HG03342 (cell line): Measurements from ENCODE around the gene TTLL9.

Source experiments
- ATAC-seq: cut with Tn5 transposase; IDR thresholded peaks from one replicate; pipeline ENCODE4 v1.9.1; 2021; ENCODE audit warnings: mild to moderate bottlenecking, moderate library complexity; ENCODE audit not compliant: unreplicated experiment

The TTLL9 gene

DNA sequence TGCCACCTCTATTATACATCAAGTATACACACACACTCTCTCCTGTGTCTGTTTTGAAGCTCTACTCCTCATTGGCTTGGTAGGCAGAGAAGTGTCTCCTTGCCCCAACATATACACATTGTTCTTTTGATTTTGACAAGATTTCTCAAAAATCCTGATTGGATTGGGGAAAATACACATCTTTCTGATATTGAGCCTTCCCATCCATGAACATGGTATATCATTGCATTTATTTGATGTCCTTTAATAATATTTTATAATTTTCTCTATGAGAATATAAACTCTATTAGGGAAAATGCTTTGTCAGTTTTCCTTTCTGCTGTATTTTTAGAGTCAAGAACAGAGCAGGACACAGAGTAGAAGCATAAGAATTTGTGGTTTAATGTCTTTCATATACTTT lies 7.2 kb downstream of the TTLL9 start:
- ATAC-seq = no peak

DNA sequence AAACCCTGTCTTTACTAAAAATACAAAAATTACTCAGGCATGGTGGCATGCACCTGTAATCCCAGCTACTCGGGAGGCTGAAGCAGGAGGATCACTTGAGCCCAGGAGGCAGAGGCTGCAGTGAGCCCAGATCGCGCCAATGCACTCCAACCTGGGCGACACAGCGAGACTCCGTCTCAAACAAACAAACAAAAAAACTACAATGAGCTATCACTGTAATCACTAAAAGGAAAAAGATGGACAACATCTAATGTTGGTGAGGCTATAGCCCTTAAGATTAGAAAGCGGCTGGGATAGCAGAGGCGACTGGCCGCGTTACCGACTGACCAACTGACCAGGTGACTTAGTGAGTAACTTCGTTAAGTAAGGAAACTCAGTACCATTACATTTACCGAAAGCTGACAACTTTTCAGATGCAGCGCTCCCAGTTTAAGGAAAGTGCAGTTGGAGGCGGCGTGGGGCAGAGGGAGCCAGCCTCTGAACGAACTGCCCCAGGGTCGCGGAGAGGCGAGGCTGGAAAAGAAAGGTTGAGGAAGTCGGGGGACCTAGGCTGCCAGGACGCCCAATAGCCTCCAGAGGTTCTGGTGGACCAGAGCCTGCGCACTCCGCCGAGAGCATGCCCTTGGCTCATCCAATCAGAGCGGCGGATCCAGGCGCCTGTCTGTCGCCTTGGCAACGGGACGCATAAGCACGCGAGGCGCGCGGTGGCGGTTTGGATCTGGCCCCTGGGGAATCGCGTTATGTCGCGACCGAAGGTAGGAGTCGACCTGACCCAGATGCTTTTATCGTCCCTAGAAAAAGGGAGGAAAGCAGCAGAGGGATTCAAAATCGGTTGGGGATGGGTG lies 8.9 kb downstream of the TTLL9 start:
- peak; percentile 89 for ATAC-seq

DNA sequence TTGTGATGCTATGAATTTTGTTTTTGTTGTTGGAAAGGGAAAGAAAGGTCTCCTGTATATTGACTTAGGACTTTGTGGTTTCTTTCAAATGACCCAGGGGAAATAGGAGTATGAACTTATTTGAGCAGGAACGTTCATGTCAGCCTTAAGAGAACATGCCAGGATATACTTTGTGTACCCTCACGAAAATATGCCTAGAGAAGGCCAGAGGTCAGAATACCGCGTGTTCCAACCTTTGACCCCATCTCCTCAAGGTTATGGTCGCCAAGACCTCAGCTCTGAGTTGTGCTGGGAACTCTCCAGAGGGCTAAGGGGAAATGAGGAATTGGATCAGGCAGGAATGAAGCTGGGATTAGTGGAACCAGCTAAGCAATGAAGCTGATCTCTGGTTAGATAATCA lies 11.5 kb downstream of the TTLL9 start:
- ATAC-seq = no peak

DNA sequence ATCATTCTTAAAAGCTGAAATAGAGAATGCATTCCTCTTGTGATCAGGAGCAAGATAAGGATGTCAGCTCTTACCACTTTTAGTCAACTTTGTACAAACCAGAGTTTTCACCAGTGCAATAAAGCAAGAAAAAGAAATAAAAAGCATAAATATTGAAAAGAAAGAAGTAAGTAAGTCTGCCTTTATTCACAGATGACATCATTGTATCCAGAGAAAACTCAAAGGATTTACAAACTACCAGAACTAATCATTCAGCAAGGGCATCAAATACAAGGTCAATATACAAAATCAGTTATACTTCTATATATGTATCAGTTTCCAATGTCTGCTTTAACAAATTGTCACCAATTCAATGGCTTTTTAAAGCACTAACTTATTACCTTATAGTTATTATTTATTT lies 13.4 kb downstream of the TTLL9 start:
- ATAC-seq = no peak

DNA sequence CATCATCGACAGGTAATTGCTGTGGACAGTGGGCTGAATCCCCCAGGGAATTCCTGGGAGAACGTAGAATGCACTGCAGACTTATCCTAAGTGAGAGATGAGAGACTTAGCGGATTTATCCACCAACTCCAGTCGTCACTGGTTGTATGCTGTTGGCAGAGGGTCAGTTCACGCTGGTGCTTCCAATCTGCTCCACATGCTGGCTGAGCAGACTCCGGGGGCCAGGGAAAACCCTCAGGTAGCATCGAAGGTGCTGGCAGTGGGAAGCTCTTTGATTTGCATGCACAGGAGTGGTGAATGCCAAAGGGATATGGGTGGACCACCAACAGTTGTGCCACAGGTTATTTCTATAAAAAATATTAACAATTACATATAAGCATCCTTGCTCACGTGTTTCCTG lies 20.2 kb downstream of the TTLL9 start:
- no peak for ATAC-seq

DNA sequence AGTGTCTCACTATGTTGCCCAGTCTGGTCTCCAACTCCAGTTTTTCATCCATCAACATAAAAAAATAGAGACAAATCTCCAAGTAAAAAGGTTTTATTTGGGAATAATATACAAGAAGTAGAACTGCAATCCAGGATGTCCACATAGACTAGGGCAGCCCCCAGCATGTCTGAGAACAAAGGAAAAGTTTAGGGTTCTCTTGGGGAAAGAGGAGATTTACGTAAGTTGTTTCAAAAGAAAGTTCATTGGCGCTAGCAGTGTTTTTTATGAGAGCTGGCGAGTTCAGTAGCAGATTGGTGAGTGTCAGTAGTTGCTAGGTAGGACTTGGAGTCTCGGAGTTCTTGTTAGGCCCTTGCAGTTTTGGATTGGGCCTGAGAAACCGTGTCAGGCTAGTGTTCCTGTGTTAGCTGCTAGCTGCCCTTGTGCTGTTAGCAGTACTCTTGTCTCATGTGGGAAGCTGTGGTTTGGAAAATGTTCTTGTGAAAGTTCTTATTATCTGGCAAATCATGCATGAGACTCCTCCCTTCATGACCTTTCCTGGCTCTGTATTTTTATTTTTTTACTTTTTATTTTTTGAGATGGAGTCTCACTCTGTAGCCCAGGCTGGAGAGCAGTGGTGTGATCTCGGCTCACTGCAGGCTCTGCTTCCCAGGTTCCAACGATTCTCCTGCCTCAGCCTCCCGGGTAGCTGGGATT lies 24.7 kb downstream of the TTLL9 start:
- peak; percentile 99 for ATAC-seq

DNA sequence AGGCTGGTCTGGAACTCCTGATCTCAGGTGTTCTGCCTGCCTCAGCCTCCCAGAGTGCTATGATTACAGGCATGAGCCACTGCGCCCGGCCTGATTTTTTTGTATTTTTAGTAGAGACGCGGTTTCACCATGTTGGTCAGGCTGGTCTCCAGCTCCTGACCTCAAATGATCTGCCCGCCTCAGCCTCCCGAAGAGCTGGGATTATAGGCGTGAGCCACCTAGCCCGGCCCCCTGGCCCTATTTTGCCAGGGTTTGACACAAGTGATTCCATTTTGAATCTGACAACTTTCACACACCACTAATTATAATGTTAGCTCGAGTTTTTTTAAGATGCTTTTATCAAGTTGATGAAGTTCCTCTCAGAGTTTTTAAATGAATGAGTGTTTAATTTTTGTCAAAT lies 25.6 kb downstream of the TTLL9 start:
- no peak for ATAC-seq

DNA sequence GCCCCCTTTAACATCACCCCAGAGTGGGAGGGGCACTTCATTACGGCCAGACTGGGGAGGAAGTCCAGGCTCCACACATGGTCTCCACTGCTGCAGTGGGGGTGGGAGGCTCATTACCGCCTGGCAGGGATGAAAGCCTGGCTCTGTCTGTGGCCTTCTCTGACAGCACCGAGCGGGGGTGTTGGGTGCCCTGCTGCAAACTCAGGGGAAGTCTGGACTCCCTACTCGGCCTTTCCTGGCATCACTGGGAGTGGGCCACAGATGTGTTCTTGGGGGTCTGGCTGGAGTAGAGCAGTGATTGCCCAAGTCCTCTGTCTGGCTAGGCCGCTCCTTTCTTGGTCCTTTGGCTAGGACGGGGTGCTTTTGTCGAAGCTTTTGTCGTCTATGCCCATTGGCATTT lies 27.1 kb downstream of the TTLL9 start:
- no peak for ATAC-seq

DNA sequence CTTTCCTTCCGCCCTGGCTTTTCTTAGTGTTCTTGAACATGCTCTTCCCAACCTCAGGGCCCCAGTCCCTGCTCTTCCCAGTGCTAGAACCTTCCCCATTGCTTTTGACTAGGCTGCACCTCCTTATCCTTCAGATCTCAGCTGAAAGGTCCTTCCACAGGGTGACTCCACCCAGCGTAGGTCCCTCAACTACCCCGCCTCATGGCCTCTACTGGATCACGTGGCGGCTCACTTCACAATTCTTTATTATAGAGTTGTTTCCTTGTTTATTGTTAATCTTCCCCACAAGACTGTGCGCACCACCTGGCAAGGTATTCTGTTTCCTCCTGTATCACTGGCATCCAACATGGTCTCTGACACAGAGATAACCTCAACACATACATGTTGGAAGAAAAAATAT lies 31.2 kb downstream of the TTLL9 start:
- no peak for ATAC-seq

DNA sequence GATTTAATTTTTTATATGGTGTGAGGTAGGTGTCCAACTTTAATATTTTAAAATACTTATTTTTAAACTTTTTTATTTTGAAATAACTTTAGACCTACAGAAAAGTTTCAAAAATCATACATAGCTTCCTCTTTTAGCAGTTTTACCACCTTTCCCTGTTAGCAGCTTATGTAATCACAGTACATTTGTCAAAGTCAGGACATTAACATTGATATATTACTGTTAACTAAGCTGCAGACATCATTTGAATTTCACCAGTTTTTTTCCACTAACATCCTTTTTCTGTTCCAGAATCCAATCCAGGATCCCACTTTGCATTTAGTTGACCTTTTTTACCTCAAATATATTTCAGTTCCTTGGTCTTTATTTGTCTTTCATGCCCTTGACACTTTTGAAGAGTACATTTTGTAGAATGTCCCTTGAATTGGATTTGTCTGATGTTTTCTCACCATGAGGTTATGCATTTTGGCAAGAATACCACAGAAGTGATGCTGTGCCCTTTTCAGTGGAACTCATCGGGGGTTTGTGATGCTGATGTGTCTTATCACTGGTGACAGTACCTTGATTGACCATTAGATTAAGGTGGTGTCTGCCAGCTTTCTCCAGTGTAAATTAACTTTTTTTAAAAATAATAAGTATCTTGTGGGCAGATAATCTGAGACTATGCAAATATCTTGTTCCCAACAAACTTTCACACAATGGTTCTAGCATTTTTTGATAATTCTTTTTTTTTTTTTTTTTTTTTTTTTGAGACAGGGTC lies 33.4 kb downstream of the TTLL9 start:
- no peak for ATAC-seq

DNA sequence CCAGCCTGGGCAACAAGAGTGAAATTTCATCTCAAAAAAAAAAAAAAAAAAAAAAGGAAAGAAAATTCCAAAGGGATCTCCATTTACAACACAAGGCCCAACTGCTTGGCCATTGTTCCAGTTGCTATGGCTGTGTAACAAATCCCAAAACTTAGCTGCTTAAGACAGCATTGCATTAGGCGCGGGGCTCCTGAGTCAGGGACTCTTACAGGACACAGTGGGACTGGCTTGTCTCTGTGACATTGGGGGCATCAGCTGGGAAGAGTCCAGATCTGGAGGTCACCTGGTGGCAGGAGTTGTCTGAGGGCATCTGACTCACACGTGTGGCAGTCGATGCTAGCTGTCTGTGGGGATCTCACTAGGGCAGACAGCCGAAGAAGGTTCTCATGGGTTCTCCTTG lies 35.6 kb downstream of the TTLL9 start:
- ATAC-seq = no peak

DNA sequence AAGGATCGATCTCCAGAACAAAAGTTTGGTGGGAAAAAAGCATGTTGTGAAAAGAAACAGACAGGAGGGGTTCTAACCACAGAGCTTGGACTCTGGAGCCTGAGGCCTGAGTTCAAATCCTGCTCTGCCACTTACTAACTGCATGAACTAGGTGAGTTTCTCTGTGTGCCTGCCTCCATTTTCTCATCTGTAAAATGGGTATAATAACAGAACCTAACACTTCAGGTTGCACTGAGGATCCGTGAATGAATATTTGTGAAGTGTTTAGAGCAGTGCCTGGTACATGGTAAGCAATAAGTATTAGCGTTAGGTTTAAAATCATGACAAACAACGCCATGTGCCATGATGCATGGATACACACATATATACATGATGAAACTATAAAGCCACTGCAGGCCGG lies 36.6 kb downstream of the TTLL9 start:
- ATAC-seq = no peak

DNA sequence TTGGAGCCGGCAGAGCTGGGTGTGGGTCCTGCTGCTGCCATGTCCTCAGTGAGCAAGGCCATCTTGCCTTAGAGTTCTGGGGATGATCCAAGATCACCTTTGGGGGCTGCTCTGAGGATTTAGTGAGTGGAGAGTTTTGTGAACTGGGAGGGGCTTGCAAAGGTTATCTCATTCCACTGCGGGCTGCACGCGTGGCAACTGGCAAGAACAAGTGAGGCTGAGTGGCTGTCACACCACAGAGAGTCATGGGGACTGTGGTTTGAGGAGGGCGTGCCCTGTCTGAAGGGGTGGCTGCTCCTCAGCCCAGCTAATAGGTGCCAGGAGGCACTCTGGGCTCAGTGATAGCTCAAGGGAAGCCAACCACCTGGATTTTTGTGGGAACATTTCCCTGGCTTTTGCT lies 37.6 kb downstream of the TTLL9 start:
- ATAC-seq = no peak

DNA sequence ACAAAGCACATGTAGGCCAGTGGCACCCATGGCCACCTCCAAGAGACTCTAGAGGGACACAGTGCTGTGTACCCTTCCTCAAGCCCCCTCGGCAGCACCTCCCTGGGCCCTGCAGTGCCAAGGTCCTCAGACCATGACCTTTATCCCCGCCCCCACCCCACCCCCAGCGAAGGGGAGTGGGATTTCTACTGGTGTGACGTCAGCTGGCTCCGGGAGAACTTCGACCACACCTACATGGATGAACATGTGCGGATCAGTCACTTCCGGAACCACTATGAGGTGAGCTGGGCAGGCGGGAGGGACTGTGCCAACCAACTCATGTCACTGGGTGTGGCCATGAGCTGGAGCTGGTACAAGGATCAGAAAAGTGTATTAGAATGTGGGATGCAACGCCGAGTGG lies 38.0 kb downstream of the TTLL9 start:
- no peak for ATAC-seq

DNA sequence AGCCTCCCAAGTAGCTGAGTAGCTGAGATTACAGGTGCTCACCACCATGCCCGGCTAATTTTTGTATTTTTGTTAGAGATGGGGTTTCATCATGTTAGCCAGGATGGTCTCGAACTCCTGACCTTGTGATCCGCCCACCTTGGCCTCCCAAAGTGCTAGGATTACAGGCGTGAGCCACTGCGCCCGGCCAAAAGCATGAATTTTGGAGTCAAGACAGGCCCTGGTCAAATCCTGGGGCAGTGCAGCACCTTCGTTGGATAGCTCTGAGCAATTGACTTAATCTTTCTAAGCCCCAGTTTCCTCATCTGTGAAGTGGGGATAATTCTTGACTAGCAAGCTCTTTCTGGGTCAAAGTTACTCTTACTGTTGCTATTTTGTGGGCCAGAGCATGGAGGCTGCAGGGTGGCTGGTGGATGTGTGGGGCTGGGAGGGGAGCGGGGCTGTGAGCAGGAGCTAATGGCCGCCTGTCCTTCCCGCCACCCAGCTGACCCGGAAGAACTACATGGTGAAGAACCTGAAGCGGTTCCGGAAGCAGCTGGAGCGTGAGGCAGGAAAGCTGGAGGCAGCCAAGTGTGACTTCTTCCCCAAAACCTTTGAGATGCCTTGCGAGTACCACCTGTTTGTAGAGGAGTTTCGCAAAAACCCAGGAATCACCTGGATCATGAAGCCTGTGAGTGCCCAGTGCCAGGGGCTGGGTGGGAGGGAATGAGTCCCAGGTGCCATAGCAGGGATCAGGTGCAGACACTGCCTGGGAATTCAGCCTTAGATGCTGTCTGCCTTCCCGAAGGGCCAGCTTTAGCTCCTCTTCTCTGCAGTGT lies 39.0 kb downstream of the TTLL9 start:
- no peak for ATAC-seq

DNA sequence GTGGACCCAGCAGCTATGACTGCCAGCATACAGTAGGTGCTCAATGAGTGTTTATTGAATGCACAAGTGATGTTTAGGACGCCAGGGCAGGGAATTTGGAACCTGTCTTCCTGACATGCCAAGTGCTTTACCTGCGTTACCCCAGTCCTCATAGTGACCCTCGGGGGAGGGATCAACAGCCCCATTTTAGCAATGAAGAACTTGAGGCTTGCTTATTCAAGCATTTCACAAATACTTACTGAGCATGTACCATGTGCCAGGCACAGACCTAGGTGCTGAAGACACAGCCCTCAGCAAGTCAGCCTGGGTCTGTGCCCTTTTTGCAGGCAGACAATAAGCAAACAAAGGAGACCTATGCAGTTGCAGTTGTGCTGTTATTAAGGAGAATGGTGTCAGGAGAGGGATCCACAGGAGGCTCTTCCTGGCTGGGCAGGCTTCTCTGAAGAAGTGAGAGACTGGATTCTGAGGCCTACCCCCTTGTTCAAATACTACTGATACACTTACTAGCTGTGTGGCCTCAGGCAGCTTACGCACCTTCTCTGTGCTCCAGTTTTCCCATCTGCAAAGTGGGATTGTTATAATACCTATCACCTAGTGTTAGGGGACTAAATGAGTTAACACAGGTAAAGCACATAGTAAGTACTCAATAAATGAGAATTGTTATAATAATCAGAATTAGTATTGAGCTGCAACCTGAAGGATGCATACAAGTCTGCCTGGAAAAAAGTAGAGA lies 39.8 kb downstream of the TTLL9 start:
- no peak for ATAC-seq

DNA sequence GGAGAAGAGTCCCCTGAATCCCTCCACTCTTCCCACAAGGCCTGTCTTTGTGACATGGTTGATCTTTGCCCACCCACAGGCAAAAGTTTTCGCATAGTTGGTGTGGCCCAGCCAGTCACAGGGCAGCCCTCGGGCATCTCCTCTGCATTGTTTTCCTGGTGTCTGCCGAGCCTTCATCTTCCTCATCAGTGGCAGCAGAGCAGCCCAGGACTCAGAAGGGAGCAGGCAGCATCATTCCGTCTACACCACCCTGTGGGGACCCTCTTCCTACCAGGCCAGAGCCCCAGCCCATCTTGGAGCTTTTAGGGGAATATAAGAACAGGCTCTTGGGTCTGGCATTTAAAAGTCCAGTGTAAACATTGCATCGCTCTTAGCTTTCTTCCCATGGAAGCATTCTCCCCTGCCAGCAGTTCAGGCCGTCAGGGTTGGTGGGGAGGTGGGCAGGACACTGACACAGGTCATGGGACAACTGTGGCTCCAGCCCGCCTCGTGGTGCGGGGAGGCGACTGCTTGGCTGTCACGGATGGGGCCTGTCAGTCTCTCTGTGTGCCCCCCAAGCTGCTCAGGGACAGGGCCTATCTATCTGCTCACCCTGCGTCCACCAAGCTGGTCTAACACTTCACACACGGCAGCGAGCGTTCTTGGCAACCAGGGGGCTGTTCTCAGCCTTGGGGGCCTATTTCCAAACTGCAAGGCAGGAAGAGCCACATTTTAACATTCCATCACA lies 43.2 kb downstream of the TTLL9 start:
- no peak for ATAC-seq

DNA sequence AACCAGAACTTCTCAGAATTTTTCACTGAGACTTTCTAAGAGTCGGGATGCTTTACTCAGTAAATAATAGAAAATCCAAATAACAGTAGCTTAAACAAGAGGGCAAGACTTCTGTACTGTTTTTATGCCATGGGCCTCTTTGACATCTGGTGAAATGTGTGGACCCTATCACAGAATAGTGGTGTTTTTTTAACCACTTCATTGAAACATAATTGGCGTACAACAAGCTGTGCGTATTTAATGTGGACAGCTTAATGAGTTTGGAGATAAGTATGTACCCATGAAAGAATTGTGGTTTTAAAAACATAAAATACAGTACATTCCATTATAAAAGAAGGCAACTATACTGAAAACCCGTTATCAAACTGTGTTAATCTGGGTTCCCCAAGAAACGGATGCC lies 43.7 kb downstream of the TTLL9 start:
- no peak for ATAC-seq

DNA sequence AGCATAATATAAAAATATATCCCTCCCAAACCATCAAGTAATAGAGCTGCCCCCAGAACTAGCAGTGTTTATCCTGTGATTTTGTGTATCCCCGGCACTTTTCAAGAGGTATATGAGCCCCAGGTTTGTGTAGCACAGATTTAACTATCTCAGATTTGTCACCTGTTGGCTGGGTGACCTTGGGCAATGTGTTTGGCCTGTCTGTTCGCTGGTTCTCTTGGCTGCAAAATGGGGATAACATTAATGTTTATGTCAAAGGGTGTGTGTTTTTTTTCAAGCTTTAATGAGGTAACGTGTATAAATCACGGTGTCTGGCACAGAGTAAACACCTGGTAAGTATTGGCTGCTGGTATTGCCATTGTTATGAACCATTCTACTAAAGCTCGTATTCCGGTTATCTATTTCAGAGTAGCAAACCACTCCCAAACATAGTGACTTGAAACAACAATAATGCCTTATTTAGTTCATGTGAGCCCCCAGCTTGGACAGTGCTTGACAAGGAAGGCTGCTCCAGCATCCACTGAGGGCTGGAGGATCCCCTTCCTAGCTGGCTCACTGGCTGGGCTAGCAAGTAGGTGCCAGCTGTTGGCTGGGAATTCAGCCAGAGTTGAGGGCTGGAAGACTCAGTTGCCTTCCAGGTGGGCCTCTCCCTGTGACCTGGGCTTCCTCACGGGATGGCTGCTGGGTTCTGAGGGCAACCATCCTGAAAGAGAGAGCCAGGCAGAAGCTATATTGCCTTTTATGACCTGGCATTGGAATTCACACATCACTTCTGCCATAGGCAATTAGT lies 45.3 kb downstream of the TTLL9 start:
- ATAC-seq = no peak
